HG03439 (cell line): ENCODE measurements around the gene BRD9.
"Not testable (repeated sequence)": the region's sequence is repeated elsewhere in the genome, so short reads cannot be mapped to it uniquely, and the experiment has no call there.

ENCODE experiments used
- ATAC-seq: cut with Tn5 transposase; IDR thresholded peaks from one replicate; pipeline ENCODE4 v1.9.1; 2021; ENCODE audit warnings: mild to moderate bottlenecking, moderate library complexity; ENCODE audit not compliant: unreplicated experiment

BRD9 gene

DNA sequence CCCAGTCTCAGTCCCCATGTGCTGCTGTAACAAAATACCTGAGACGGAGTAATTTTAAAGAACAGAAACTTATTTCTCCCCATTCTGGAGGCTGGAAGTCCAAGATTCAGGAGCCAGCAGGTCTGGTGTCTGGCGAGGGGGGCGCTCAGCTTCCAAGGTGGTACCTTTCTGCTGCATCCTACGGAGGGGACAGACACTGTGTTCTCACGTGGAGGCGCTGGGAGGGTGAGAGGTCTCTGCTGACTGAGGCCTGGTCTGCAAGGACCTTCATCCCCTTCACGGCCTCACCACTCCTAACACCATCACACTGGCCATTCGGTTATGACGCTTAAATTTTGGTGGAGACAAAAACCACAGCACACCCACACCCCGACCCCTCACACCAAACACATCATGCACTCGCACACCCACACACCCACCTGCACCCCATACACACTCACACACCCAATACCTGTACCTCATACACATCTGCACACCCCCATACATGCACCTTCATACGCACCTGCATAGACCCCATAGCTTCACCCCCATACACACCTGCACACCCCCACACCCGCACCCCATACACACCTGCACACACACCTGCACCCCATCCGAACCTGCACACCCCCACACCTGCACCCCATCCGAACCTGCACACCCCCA lies 32.0 kb downstream of the BRD9 start:
- ATAC-seq: no peak

DNA sequence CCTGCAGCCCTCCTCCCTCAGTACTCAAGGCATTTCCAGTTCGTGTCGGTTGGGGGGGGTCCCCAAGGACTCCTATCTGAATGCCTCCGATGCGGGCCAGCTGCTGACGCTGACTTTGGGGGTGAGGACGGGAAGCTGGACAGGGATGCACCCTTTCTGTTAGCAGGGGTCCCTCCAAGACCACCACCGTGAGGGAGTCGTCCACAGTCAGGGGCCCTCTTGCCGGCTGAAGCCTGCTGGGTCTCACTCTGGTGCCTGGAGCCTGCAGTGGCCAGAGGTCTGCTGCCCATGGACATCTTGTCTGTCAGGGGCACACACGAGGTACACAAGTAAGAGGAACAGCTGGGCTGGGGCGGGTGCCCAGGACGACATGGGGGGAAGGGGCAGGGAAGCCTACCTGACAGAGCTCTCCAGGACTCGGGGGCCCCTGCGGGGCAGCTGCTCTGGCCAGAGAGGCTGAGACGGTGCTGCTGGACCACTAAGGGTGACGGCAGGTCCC lies 32.8 kb downstream of the BRD9 start:
- ATAC-seq: no peak

- ATAC-seq: no peak
Measured at GRCh38 chr5:859391-859790, 33.2 kb downstream of the BRD9 start.

- no peak for ATAC-seq
Measured at GRCh38 chr5:858726-859125, 33.9 kb downstream of the BRD9 start.

DNA sequence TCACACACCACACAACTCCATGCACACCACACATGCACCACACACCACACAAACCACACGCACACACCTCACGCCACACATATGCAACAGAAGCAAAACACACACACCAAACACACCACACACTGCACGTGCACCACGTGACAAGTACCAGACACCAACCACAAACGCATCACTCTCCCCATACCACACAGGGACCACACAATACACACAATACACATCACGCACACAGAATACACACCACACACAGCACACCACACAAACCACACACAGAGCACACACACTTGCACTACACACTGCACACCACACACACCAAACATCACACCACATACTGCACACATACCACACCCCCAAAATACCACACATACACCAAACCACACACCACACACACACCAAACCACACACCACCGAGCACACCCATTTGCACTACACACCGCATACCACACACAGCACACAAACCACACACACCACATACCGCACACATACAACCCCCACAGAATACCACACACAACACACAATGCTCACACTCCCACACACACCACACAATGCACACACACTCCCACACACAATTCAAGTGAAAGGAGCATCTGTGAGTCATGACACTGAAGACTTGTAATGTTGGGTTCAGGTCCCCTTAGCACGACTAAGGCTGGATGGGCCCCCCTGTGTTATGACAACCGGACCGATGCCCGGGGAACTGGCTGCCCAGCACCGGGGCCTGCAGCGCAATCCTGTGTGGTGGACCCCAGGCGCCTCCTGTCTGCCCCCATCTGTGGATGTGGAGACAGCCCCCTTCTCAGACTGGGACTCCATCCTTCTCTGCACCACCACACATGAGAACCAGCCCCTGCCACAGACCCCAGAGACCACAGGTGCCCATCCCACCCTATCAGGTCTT lies 35.8 kb downstream of the BRD9 start:
- no peak for ATAC-seq

DNA sequence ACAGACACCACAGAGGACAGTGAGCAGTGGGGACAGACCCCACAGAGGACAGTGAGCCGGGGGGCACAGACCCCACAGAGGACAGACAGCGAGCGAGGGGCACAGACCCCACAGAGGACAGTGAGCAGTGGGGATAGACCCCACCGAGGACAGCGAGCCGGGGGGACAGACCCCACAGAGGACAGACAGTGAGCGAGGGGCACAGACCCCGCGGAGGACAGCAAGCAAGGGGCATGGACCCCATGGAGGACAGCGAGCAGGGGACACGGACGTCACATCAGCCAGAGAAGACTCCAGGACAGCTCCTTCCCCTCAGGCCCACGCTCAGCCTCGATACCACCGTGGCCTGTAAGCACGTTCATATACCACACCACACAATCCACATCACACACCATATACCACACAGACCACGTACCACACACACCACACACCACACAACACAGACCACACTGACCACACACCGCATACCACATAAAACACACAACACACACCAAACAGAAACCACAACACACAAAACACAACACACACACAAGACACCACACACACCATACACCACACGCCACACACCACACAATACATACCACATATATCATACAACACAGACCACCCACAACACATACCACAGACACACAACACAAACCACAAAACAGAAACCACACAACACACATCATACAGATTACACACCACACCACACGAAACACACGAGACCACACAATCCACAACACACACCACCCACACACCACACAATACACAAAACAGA lies 36.6 kb downstream of the BRD9 start:
- ATAC-seq: no peak

DNA sequence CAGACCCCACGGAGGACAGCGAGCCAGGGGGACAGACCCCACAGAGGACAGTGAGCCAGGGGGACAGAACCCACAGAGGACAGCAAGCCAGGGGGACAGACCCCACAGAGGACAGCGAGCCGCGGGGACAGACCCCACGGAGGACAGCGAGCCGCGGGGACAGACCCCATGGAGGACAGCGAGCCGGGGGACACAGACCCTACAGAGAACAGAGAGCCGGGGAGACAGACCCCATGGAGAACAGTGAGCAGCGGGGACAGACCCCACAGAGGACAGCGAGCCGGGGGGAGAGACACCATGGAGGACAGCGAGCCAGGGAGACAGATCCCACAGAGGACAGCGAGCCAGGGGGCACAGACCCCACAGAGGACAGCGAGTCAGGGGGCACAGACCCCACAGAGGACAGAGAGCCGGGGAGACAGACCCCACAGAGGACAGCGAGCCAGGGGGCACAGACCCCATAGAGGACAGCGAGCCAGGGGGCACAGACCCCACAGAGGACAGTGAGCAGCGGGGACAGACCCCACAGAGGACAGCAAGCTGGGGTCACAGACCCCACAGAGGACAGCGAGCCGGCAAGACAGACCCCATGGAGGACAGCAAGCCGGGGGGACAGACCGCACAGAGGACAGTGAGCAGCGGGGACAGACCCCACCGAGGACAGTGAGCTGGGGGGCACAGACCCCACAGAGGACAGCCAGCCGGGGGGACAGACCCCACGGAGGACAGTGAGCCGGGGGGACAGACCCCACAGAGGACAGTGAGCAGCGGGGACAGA lies 37.4 kb downstream of the BRD9 start:
- ATAC-seq: no peak

DNA sequence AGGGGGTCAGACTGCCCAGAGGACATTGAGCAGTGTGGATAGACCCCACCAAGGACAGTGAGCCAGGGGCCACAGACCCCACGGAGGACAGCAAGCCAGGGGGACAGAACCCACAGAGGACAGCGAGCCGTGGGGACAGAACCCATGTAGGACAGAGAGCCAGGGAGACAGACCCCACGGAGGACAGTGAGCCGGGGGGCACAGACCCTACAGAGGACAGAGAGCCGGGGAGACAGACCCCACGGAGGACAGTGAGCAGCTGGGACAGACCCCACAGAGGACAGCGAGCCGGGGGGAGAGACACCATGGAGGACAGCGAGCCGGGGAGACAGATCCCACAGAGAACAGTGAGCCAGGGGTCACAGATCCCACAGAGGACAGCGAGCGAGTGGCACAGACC lies 38.4 kb downstream of the BRD9 start:
- no peak for ATAC-seq

DNA sequence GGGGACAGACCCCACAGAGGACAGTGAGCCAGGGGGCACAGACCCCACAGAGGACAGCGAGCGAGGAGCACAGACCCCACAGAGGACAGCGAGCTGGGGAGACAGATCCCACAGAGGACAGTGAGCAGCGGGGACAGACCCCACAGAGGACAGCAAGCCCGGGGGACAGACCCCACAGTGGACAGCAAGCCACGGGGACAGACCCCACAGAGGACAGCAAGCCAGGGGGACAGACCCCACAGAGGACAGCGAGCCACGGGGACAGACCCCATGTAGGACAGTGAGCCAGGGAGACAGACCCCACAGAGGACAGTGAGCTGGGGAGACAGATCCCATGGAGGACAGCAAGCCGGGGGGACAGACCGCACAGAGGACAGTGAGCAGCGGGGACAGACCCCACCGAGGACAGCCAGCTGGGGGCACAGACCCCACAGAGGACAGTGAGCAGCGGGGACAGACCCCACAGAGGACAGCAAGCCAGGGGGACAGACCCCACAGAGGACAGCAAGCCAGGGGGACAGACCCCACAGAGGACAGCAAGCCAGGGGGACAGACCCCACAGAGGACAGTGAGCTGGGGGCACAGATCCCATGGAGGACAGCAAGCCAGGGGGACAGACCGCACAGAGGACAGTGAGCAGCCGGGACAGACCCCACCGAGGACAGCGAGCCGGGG lies 39.0 kb downstream of the BRD9 start:
- ATAC-seq: not testable (repeated sequence)

GRCh38 chr5:852431-853401 lies 39.9 kb downstream of the BRD9 start:
- no peak for ATAC-seq

GRCh38 chr5:852018-852417 lies 40.6 kb downstream of the BRD9 start:
- no peak for ATAC-seq

DNA sequence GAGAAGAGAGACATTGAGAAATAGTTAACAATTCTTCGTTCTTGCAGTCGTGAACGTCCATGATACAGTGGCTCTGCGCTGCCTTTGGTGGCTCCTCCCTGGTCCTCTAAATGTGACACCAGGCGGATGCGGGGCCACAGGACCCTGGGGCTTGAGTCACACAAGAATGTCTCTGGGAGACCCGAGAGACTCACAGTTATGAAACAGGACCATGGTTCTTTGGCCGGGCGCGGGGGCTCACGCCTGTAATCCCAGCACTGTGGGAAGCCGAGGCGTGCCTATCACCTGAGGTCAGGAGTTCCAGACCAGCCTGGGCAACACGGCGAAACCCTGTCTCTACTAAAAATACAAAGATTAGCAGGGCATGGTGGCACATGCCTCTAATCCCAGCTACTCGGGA lies 41.0 kb downstream of the BRD9 start:
- no peak for ATAC-seq

GRCh38 chr5:851076-851475 lies 41.5 kb downstream of the BRD9 start:
- no peak for ATAC-seq

DNA sequence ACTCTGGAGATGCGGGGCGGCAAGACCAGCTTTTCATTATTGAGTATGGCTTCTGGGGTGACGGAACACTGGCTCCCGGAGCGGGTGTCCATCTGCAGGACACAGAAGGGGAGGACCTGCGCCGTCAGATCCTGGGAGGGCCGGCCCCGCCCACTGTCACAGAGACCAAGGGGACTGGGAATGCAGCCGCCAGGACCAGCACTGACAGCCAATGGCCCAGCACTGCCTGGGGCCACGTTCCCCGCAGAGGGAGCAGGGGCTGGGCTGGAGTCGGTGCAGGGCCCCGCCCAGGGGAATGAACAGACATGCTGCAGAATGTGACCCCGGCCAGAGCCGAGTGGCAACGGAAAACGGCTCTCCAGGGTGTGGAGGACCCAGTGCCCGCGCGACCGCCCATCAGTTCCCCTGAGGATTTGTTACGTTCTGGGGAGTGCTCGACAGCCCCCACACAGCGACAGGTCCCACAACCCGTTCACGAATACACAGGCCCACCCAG lies 42.0 kb downstream of the BRD9 start, which contains the start of gene ZDHHC11:
ZDHHC11 (minus strand) TSS at position 476 of the 496 bp plus-strand sequence; CDS start at position 92, 384 bp downstream.
- ATAC-seq: no peak

- ATAC-seq: no peak
Measured at GRCh38 chr5:849651-850301, 42.8 kb downstream of the BRD9 start.

DNA sequence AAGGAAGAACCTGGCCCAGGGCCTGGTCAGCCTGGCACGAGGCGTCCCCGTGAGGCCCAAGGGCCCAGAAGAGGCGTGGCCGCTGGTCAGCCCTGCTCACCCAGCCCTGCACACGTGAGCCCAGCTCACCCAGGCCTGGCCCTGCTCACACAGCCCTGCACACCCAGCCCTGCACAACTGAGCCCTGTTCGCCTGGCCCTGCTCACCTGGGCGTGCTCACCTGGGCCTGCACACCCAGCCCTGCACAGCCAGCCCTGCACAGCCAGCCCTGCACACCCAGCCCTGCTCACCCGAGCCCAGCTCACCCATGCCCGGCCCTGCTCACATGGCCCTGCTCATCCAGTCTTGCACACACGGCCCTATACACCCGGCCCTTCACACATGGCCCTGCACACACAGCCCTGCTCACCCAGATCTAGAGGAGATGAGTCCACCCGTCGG lies 43.9 kb downstream of the BRD9 start:
- no peak for ATAC-seq

GRCh38 chr5:847736-848135 lies 44.9 kb downstream of the BRD9 start:
- ATAC-seq: not testable (repeated sequence)

- ATAC-seq: not testable (repeated sequence)
Measured at GRCh38 chr5:847212-847611, 45.4 kb downstream of the BRD9 start.
